LHCN-M2 (cell line): Measurements from ENCODE around the gene KPNA1. TPM values are rescaled to one million over a fixed set of nuclear protein-coding genes. Genes with fewer than 3 reads are reported as not detected.

Experiments used
- DNase-seq: peaks from one replicate; pipeline ENCODE4 v3.0.0-alpha.2; 2012; ENCODE audit warnings: low read depth
- total RNA-seq: library from RNA; depleted of rRNA; stranded (reverse); fragments of >200 nt; gene quantifications from 2 replicates; pipeline ENCODE4 v1.2.3, GENCODE V29; 2014; rRNA removed

Gene KPNA1
- total RNA-seq, 1 experiment from 2014 or later, result 34.6 TPM

DNA sequence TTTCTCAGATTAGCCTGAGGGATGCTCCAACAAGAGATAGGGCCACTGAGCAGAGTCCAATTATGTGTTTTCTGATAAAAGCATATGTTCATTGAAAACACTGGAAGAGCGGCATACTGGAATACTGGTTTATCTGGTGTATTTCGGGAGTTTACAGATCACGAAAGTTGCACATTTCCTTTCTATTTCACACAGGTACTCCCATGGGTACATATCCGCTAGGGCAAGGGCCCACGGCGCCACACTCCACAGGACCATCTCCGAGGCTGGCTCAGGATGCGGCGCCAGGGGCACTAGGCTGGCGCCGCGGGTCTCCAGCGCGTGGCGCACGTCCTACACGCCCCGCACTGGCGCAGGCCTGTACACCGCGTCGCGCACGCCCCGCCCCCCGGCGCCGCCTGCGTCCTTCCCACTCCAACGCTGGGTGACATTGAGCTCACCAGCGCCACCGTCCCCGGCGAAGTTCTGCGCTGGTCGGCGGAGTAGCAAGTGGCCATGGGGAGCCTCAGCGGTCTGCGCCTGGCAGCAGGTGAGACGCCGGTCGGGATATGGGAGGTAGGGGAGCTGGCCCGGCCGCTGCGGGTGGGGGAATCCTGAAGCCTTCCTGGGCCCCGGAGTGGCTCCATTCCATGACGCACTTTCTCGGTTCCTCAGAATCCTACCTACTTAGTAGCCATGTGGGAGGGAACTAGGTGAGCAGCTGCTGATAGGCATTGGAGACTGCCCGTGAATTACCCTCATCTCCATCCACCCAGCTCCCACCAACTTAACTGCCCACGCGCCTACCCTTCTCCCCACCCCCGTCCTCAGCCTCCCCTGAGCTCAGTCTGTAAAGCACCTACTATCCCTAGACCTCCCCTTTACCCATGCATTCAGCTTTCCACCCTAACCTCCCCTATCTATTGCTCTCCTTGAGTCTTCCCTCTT lies 130.7 kb downstream of the KPNA1 start, which contains the start of gene FAM162A:
FAM162A (plus strand) TSS at position 412 of the 927 bp plus-strand sequence; CDS start at position 496, 84 bp downstream.
- peak; percentile 91 for DNase-seq

DNA sequence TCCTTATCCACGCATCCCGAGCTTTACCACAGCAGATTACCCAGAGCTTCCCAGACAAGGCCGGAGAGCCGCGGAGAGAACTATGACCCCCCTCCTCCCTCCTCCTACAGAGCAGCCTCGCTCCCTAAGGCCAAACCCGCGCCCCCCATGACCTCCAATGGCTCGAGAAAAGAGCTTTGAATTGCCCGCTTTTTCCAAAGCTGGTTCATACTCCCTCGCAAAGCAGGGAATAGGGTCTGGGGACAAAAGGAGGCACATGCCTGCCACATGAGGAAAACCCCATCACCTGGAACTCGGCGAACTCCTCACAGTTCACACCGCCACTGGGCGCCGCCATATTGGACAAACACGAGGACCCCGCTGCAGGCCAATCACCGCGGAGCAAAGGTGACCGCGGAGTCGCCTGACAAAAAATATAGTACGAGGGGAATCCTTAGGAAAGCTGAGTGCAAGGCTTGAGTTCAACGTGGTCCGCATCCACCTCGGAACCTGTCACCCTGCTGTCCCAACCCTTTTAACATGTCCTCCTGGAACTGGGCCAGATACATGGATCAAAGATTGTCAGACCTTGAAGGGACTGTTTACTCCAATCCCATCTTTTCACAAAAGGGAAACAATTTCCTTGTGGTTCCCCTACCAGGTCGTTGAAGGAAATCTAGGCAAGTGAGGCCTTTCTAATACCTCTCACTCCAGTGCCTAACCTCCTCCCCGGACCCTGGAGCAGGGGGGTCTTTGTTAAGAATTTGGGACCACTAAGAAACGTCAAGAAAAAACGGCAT lies 131.7 kb downstream of the KPNA1 start, which contains the start of gene MIX23:
MIX23 (minus strand) TSS at position 344 of the 779 bp plus-strand sequence; CDS start at position 337, 7 bp downstream.
- DNase-seq, result peak; percentile 85

DNA sequence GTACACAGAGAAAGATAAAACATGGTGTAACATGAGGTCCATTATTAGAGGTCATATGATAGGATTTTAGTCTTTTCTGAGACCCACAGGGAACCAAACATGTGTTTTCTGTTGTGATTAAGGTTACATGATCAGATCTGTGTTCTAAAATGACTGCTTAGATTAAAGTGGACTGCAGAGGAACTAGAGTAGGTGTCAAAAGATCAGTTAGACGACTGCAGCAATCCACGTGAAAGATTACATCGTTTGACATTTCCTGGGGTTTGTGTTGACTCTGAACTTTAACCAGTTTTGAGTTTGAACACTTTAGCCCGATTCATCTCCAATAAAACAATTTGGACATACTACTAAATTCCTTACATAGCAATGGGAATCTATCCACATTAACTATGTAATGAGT lies 136.8 kb downstream of the KPNA1 start:
- no peak for DNase-seq

DNA sequence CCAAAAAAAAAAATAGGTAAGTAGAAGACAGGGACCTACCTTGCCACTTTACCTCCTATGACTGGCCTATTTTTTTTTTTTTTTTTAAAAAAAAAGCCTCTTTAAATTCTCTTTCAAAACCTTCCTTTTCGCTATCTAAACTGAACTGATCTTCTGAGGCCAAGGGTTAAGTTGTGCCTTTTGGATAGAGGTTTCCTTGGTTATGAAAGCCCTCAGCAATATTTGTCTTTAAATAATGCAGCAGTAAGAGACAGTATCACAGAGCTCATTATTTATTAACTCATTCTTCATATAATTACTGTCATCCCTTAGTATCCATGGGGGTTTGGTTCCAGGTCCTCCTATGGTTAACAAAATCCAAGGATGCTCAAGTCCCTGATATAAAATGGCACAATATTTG lies 140.7 kb downstream of the KPNA1 start:
- no peak for DNase-seq

Other genes with a start within 250 kb of the KPNA1 start
- 0.46 TPM in 1 of 2 replicates, not detected in the other for gene CSTA, start 189.7 kb downstream of the KPNA1 start, total RNA-seq
- gene MIX23, start 131.7 kb downstream of the KPNA1 start, total RNA-seq, result 37.6 and 37.8 TPM in 2 replicates
- gene FAM162A, start 130.8 kb downstream of the KPNA1 start, total RNA-seq, result 27.6 and 32.3 TPM in 2 replicates
- gene WDR5B, start 98.9 kb downstream of the KPNA1 start, total RNA-seq, result 4.7 and 6.0 TPM in 2 replicates
- gene PARP9, start 49.4 kb upstream of the KPNA1 start, total RNA-seq, result 9.0 and 21.3 TPM in 2 replicates
- 13.2 and 24.9 TPM in 2 replicates for gene DTX3L, start 49.4 kb upstream of the KPNA1 start, total RNA-seq
- not detected in 2 replicates for gene PARP15, start 62.7 kb upstream of the KPNA1 start, total RNA-seq
- gene PARP14, start 165.9 kb upstream of the KPNA1 start, total RNA-seq, result 3.7 and 10.9 TPM in 2 replicates